ENCODE results near the gene MMP1.

MMP1 gene

DNA sequence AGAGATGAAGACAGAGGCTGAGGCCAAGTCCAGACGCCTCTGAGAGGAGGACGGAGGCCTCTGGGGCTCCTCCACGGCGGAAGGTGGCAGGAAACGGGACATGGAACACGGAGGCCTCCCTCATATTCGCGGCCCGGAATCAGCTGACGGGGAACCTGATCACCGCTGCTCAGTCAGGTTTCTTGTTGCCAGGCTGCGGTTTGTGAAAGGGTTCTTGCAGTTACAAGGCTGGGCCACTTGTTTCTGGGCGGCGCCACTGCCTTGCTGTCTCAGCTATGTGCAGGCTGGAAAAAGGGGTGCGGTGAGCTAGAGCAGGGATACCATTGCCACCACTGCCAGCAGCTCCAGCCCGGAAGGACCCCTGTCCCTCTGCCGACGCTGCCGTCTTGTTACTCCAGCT is 10.0 kb upstream of the MMP1 start:
- DNase-seq (ENCODE audit: low read depth in 1 of 2, low spot score in 1 of 2), result no peak

DNA sequence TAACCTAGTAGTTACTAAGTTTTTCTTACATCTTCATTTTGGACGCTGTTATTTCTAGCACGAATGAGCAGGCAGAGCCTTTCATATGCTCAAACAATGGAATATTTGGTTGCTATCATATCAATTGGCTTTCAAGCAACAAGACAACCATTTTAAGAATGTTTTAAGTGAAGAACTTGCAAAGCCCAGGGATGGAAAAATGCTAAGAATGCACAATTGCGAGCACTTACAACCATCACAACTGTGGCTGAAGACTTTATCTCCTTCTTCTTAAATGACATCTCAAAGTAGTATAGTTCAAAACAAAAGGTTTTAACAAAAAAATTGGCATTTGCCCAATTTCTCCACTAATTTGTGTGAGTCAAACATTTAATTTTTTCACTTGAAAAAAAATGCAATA is 8.3 kb upstream of the MMP1 start:
- DNase-seq (ENCODE audit: low read depth in 1 of 2, low spot score in 1 of 2), result no peak

DNA sequence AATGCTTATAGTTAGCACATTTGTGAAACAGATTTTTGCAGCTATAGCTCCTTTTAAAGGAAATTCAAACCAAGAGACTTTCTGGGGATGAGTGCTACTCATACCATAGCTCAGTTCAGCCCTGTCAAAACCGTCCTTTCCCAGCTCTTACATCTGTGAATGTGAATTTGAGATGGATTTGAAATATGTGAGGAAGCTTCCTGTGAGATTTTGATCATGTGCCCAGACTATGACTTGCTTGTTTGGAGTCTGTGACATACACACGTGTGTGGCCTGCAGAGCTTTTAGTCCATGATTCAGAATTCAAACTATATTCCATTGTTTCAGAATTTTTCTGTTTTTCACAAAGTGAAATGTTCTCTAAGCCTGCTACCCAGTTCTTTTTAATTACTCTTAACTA is 4.4 kb upstream of the MMP1 start:
- no peak for DNase-seq (ENCODE audit: low read depth in 1 of 2, low spot score in 1 of 2)

DNA sequence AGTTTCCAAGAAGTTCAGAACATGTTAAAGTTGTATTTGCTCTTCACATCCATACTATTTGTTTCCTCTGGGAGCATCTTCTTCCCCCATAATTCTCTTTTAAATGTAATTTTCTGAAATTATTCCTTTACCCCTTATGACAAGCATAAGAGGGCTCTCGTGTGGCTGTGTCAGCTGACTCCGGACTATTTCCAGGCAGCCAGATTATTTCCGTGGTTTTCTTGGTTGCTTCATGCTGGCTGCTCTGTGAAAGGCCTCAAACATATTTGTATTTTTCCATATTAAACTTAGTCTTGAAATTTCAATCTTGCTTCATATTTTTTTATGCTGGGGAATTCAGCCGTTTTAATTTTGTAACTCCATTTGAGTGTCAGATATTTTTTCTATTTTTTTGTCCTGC is 2.8 kb upstream of the MMP1 start:
- DNase-seq (ENCODE audit: low read depth in 1 of 2, low spot score in 1 of 2), result no peak

DNA sequence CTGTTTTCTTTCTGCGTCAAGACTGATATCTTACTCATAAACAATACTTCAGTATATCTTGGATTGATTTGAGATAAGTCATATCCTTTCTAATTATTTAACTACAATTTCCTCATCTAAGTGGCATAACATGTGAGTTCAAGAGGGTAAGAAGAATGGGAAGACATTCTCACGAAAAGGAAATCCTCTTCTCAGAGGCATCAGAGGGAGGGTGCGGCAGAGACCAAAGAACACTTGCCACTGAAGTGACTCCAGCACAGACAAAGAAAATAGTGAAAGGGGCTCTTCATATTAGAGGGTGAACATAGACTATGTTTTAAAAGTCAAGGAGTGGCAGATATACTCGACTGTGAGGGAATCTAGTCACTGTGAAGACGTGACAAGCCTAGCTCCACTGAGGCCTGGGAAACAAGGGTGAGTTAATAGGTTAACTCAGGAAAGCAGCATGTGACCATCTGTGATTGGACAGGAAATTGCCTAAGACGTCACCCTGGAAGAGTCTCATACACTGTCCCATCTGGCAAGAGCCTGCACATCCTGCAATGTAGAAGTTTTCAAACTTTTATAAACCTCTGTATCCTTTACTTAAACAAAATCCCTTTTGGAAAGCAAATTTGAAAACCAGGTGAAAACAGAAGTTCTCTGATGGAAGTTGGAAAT is 1.9 kb upstream of the MMP1 start:
- DNase-seq (ENCODE audit: low read depth in 1 of 2, low spot score in 1 of 2), result no peak

DNA sequence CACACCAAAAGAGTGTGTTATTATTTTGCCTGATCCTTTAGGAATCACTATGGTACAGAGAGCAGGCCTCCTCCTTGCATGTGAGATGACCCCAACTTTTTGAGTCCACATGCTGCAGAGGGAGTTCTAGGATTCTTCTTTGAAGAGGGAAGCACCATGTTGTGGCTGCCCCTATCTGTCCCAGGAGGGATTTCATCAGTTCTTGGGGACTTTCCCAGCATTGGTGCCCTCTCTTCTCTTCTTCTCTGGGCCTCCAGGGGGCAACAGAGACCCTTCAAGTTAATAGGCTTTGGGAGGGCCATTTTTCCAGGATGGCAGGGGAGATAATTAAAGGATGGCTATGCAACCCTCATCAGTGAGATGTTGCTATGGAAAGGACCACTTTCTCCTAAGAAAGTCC is 3.6 kb downstream of the MMP1 start:
- DNase-seq (ENCODE audit: low read depth in 1 of 2, low spot score in 1 of 2), result no peak

DNA sequence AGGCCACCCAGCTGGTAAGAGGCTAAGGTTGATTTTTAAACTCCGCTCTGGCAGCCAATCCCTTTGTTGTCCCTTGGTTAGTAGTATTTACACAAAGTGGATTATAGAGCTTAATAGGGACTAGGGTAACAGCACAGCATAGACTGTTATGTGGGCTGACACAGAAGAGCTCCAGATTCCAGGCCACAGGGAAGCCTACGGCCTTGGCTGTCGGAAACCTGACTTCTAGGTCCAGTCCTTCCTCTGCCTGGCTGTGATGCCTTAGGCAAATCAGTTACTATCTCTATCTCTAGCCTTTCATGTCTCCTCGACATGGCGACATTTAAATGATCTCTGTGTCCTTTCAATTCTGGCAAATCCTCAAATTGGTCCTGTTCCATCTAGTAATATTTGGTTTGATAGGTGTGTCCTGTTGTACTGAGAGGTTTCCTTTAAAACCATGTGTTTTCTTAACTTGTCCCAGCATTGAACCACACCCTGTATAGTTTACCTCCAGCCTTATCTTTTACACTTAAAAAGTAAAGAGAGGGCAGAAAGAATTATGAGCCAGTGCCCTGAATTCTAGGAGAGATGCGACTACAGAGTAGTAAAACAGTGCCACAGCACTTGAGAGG is 4.2 kb downstream of the MMP1 start:
- no peak for DNase-seq (ENCODE audit: low read depth in 1 of 2, low spot score in 1 of 2)

DNA sequence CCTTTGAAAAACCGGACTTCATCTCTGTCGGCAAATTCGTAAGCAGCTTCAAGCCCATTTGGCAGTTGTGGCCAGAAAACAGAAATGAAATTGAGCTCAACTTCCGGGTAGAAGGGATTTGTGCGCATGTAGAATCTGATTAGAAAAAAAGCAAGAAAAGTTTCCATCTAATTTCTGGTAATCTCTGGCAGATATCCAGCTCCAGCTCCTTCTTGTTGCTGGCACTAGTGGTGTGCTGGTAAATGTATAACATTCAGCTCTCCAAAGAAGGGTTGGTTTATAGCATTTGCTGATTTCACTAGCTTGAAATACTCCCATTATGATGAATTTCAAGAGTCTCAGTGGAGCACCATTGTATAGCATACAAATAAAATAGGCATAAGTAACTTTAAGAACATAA is 5.4 kb downstream of the MMP1 start:
- no peak for DNase-seq (ENCODE audit: low read depth in 1 of 2, low spot score in 1 of 2)

DNA sequence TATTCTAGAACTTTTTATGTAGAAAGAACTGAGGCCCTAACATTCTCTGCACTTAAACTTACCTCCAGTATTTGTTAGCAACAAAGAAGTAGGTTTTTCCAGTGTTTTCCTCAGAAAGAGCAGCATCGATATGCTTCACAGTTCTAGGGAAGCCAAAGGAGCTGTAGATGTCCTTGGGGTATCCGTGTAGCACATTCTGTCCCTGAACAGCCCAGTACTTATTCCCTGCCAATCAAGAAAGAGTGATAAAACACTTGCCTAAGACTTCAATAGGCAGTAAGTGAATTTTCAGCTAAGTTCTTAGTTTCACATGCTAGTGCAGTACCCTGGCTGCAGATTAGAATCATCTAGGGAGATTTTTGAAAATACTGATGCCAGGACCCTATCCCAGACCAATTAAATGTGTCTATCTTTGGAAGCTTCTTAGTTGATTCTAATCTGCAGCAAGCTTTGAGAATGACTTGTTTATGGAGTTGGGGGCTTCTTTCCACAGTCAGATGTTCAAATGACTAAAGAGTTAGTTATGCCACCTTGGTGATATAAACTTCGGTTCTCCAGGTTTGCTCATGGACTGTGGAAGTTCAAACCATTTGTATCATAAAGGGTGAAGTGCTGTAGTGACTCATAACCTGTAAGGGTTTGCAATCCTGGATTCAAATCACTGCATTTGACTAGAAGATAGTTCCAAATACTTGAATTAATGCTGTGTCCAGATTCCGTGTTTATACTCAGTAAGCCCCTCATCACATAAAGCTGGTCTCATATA is 6.5 kb downstream of the MMP1 start:
- DNase-seq (ENCODE audit: low read depth in 1 of 2, low spot score in 1 of 2), result no peak

DNA sequence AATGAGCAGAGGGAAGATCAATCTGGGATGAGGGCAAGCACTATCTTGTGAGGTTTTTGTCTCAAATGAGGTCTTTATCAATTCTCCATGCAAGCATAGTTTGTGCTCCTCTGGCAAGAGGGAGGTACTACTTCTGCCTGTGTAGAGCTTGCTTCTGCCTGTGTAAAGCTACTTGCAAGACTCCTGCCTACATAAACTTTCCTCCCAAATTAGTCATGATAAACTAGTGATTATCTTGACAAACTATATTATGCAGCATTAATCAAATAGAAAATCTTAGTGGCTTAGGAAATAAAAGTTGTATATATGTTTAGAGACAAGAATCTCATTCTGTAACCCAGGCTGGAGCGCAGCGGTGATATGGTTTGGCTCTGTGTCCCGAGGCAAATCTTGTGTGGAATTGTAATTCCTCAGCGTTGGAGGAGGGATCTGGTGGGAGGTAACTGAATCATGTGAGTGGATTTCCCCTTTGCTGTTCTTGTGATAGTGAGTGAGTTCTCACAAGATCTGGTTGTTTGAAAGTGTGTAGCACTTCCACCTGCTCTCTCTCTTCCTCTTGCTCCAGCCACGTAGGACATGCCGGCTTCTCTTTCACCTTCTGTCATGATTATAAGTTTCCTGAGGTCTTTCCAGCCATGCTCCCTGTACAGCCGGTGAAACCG is 9.5 kb downstream of the MMP1 start:
- no peak for DNase-seq (ENCODE audit: low read depth in 1 of 2, low spot score in 1 of 2)

DNA sequence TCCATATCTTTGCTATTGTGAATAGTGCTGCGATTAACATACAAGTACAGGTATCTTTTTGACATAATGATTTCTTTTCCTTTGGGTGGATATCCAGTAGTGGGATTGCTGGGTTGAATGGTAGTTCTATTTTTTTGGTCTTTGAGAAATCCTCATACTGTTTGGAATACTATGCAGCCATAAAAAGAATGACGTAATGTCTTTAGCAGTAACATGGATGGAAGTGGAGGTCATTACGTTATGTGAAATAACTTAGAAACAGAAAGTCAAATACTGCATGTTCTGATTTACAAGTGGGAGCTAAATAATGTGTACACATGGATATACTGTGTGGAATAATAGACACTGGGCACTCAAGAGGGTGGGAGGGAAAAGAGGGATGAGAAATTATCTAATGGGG is 13.6 kb downstream of the MMP1 start:
- DNase-seq (ENCODE audit: low read depth in 1 of 2, low spot score in 1 of 2), result no peak

DNA sequence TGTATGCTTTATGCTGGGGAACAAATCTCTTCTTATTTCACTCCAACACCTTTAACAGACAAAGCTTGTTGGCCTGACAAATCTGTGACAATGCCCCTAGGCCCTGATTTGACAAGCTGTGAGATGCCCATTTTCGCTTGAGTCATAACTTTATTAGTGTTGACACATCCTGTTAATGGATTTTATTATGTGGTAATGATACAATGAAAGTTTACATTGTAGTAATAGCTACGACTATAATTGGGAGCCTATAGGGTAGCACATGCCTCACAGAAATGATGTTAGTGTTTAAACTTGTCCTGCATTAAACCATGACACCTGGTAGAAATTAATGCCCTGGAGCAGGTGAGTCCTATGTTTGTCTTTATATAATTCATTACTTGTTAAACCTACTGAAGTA is 14.2 kb downstream of the MMP1 start:
- DNase-seq (ENCODE audit: low read depth in 1 of 2, low spot score in 1 of 2), result no peak

DNA sequence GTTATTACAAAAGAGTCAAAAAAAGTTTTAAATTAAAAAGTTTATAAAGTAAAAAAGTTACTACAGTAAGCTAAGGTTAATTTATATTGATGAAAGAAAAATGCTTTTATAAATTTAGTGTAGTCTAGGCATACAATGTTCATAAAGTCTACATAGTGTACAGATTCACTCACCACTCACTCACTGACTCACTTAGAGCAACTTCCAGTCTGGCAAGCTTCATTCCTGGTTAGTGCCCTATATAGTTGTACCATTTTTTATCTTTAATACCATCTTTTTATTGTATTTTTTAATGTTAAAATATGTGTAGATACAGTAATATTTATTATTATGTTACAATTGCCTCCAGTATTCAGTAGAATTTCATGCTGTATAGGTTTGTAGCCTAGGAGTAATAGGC is 14.9 kb downstream of the MMP1 start:
- DNase-seq (ENCODE audit: low read depth in 1 of 2, low spot score in 1 of 2), result no peak

DNA sequence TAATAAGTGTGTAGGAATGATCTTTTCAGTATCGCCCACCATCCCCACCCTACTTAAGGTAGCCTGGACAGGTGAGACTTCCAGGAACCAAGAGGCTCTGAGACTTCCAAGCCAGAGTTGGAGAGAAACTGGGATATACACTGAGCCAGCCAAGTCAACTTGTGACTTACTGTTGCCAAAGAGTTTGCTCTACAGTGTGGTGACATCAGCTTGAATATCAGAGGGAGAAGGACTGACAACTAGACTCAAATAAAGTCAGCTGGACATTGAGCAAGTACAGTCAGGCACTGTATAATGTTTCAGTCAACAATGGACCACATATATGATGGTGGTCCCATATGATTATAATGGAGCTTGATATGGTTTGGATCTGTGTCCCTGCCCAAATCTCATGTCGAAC is 16.3 kb downstream of the MMP1 start:
- no peak for DNase-seq (ENCODE audit: low read depth in 1 of 2, low spot score in 1 of 2)

DNA sequence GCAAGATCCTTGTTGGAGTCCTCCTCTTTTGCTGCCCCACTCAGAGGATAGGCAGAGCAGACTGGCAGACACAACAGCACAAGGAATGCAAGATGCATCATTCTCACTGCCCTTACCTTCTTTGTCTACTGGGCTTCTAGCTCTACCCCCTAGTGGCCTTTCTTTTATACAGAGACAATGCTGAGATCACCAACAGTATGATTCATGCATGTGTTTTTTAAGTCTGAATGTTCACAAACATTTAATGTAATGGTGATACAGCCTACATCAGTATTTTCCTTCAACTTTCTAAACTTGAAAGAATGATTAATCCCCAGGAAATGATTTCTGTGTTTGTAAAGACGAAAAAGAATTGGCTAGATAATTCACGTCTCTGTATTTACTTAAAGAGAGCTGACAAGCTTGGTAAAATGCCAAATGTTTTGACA is 17.5 kb downstream of the MMP1 start, which contains the start of gene MMP10:
TSS of gene MMP10 (minus strand) at position 138 of the 428 bp plus-strand sequence. CDS start at position 101, 37 bp downstream.
- DNase-seq (ENCODE audit: low read depth in 1 of 2, low spot score in 1 of 2), result no peak

DNA sequence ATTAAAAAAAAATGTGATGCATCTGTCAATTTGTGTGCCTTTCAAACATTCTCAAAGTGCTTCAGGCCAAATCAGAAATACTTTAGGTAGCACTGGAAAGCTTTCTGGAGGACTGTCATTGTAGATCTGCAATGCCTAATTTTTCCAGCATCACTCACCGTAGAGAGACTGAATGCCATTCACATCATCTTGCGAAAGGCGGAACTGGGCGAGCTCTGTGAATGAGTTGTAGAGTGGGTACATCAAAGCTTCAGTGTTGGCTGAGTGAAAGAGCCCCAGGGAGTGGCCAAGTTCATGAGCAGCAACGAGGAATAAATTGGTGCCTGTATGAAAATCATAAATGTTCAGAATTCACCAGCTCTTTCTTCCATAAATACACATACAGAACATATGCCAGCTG is 21.5 kb downstream of the MMP1 start:
- DNase-seq (ENCODE audit: low read depth in 1 of 2, low spot score in 1 of 2), result no peak

DNA sequence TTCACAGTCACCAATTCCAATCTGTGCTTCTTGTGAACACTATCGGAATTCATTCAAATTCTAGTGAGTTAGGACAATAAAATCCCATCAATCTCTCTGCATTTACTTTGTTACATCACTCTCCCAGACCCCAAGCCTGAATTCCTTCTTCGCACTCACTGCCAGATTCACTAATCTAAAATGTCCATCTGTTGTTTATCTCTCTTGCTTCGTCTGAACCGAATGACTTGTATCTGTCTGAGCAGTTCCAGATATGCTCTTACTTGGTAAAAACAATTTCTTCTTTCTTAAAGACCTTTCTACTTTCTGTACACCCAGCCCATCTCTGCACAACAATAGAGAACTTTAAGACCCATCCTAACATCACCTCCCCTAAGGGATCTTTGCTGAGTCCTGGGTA is 24.6 kb downstream of the MMP1 start:
- DNase-seq (ENCODE audit: low read depth in 1 of 2, low spot score in 1 of 2), result no peak

DNA sequence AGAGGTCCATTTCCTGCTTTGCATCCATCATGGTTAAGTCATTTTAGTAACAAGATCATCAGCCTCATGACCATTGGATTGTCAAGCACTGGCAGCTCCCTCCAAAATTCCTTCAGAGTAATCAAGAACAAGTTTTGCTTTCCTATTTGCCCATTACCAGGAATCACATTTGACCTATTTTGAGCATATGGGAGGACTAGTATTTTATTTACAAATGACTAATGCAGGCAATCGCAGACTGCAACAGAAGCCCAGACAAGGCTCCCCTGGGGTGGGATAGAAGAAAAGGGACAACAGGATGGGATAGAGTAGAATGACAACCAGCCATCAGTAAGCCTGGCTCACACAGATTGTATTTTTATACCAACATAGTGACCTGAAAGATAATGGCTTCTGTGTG is 26.6 kb downstream of the MMP1 start:
- no peak for DNase-seq (ENCODE audit: low read depth in 1 of 2, low spot score in 1 of 2)

DNA sequence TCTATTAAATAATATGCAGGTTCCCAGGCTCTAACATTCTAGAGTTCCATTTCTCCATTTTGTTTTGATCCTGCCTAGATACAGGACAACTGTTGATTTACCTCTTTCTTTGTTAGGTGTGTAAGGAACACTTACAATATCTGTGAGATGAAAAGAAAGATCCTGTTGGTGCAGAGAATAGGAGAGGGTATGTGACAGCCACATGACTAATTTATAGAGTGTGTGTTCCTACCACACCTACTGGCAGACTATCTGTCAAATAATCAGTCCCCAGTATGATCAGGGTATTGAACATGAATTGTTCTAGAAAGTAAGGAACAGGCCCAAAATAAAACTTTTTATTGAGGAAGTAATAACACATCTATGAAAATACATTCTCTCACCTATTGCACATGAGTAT is 27.8 kb downstream of the MMP1 start:
- no peak for DNase-seq (ENCODE audit: low read depth in 1 of 2, low spot score in 1 of 2)

DNA sequence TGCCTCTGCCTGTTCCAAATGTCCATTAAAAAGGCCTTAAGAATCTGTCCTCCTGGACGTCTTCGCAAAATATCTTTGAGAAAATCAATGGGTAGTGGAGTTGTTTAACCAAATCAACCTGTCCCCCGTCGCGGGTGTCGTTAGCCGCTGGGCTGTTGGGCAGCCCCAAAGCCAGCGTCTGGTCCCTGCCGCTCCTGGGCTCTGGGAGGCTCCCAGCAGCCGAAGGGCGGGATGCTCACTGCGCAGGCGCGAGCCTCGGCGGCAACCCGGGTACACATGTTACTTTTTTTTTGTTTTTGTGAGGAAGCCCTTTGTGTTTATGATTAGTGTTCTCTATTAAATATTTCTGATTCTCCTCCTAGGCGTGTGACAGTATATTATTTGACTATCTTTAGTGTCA is 30.2 kb downstream of the MMP1 start:
- DNase-seq (ENCODE audit: low read depth in 1 of 2, low spot score in 1 of 2), result no peak

DNA sequence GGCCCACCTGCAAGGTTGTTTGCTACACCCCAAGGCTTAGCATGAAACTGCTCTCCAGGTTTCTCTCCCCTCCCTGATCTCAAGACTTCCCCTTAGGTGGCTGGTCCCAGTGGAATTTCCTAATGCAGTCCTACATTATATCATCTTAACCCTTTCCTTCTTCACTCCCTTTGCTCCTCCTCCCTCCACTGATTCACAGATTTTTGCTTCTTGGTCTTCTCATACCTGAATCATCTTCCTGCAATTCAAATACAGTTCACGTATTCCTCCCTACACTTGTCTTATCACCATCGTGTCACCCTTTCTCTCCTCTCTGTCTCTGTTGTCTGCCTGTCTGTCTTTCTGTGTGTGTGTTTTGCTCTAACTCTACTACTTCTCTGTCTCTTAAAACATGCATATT is 34.5 kb downstream of the MMP1 start:
- DNase-seq (ENCODE audit: low read depth in 1 of 2, low spot score in 1 of 2), result no peak

DNA sequence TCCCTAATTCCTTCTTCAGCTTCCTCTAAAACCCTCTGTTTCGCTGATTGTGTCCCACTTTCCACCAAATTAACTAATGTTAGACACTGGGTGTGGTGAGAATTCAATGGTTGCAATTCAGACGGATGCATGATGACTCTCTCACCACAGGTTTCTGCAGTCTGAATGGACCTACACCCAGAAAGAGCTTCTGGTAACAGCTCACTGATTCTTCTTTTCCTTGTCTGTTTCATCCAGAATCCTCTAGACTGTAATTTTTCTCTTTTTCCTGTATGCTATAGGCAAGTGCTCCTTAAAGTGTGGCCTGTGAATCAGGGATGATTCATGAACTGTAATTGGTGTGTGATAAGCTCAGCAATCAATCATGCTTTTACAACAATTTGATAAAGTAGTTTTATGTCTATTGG is 35.6 kb downstream of the MMP1 start:
- DNase-seq (ENCODE audit: low read depth in 1 of 2, low spot score in 1 of 2), result no peak

Data from activated T-helper 1 cell treated with anti-CD3 and anti-CD28 coated beads, Interleukin-2, amount 50 U/mL, for 16 hours (primary cell).